Colonic mucosa (tissue), 4 donors: ENCODE data around the gene RAN. TPM values are rescaled to one million over a fixed set of nuclear protein-coding genes. Genes with fewer than 3 reads are reported as not detected.

ENCODE experiments used
- DNase-seq: peaks from one replicate; pipeline ENCODE4 v3.0.0-alpha.2; 2020
- H3K27ac ChIP-seq: fragments of 200-600 bp; one replicate; pipeline ENCODE4 v1.8.0; 2021
- H3K27me3 ChIP-seq: fragments of 200-600 bp; one replicate; pipeline ENCODE4 v1.8.0; 2021
- H3K36me3 ChIP-seq: fragments of 200-600 bp; one replicate; pipeline ENCODE4 v1.8.0; 2021
- H3K4me1 ChIP-seq: fragments of 200-600 bp; one replicate; pipeline ENCODE4 v1.8.0; 2021; ENCODE audit warnings: mild to moderate bottlenecking
- H3K4me3 ChIP-seq: fragments of 200-600 bp; one replicate; pipeline ENCODE4 v1.8.0; 2021
- H3K9ac ChIP-seq, 2 donors: one replicate each; pipeline ENCODE4 v1.7.0; 2013; ENCODE audit warnings: control low read depth in 2 of 2, low read depth in 2 of 2, low read length in 2 of 2
- H3K9me3 ChIP-seq: fragments of 200-600 bp; one replicate; pipeline ENCODE4 v1.8.0; 2021
- intact Hi-C: fragments of 100-400 bp; cut with DNase I; formaldehyde crosslinking; loops from one replicate; pipeline ENCODE4 v1.14.1; 2022
- total RNA-seq, 2 donors: library from RNA; stranded (reverse); fragmentation: NEBNext Ultra II Directional in 1 of 2; extraction: Animal tissue kit (Norgen Biotek cat#: 25700) in 1 of 2; gene quantifications; one replicate each; pipeline ENCODE4 v1.2.1, GENCODE V29; 2021
- TF ChIP-seq, protein P1 (sequence below): fragments of 200-600 bp; IDR thresholded peaks from one replicate; pipeline ENCODE4 v1.8.0; 2022; ENCODE audit warnings: antibody characterized with exemption, mild to moderate bottlenecking
- donor health status: healthy.
- donor health status: DM: no; HTN: no; CAD: no.
- donor health status: DM: no; HTN: no; CAD: no.

RAN gene
- total RNA-seq, 2 donors from 2014 or later: 374 to 847 TPM

DNA sequence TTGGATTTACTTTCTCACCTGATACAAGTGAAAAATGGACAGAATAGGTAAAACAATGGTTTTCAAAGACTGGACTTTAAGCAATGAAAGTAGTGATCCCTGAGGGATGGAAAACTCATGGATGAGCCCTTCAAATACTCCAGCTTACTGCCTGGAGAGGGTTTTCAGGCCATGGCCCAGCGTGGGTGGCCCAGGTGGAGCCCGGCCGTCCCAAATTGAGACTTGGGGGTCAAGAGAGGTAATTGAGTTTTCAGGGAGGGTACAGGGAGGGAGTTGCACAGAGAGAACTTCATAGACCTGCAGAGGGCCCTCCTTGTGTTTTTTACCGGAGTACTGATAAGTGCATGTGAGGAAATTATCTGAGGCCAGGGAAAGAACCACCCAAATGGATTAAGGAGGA lies 37.2 kb downstream of the RAN start:
- intact Hi-C loops: no loop called here
- TF ChIP-seq, protein P1, sequence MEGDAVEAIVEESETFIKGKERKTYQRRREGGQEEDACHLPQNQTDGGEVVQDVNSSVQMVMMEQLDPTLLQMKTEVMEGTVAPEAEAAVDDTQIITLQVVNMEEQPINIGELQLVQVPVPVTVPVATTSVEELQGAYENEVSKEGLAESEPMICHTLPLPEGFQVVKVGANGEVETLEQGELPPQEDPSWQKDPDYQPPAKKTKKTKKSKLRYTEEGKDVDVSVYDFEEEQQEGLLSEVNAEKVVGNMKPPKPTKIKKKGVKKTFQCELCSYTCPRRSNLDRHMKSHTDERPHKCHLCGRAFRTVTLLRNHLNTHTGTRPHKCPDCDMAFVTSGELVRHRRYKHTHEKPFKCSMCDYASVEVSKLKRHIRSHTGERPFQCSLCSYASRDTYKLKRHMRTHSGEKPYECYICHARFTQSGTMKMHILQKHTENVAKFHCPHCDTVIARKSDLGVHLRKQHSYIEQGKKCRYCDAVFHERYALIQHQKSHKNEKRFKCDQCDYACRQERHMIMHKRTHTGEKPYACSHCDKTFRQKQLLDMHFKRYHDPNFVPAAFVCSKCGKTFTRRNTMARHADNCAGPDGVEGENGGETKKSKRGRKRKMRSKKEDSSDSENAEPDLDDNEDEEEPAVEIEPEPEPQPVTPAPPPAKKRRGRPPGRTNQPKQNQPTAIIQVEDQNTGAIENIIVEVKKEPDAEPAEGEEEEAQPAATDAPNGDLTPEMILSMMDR: no peak
- Histone ChIP-seq H3K9me3 (no peaks in the 10 kb centered on the region), H3K4me1 (no peaks in the 10 kb centered on the region), H3K4me3 (no peak overlapping the region), H3K9ac (no peak overlapping the region), H3K27ac (no peak overlapping the region), H3K27me3 (no peaks in the 10 kb centered on the region), H3K36me3 (no peaks in the 10 kb centered on the region)
- no peak for DNase-seq

DNA sequence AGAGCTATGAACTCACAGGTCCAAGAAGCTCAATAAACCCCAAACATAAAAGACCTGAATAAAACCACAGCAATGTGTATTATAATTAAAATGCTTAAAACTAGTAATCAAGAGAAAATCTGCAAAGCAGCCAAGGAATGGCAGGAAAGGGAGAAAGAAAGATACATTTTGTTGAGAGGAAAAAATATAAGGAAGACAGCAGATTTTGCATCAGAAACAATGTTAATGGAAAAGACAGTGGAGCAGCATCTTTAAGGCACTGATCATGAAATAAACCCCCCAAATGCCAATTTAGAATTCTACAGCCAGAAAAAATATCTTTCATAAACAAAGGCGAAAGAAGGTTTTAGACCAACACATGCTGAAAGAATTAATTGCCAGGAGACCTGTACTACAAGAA lies 39.3 kb downstream of the RAN start:
- Histone ChIP-seq H3K9ac (no peak overlapping the region), H3K27me3 (no peaks in the 10 kb centered on the region), H3K4me1 (no peaks in the 10 kb centered on the region), H3K27ac (no peak overlapping the region), H3K9me3 (no peaks in the 10 kb centered on the region), H3K36me3 (no peaks in the 10 kb centered on the region), H3K4me3 (no peak overlapping the region)
- DNase-seq: no peak
- TF ChIP-seq, protein P1: no peak
- intact Hi-C loops: no loop called here

DNA sequence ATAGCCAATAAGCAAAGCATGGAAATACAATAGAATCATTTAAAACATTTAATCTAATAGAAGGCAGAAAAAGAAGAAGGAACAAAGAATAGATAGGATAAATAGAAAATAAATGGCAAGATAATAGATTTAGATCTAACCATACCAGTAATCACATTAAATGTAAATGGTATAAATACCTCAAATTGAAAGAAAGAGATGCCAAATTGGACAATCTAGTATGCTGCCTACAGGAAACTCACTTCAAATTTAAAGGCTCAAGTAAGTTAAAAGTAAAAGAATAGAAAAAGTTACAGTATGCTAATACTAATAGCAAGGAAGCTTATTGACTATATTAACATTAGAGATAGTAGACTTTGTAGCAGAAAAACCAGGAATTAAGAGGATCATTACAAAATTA lies 40.1 kb downstream of the RAN start:
- intact Hi-C loops: no loop called here
- no peak overlapping the region for H3K4me3 ChIP-seq
- DNase-seq: no peak
- H3K4me1 ChIP-seq: no peaks in the 10 kb centered on the region
- H3K27me3 ChIP-seq: no peaks in the 10 kb centered on the region
- H3K27ac ChIP-seq: no peak overlapping the region
- no peaks in the 10 kb centered on the region for H3K36me3 ChIP-seq
- H3K9me3 ChIP-seq: no peaks in the 10 kb centered on the region
- TF ChIP-seq, protein P1: no peak
- no peak overlapping the region for H3K9ac ChIP-seq

DNA sequence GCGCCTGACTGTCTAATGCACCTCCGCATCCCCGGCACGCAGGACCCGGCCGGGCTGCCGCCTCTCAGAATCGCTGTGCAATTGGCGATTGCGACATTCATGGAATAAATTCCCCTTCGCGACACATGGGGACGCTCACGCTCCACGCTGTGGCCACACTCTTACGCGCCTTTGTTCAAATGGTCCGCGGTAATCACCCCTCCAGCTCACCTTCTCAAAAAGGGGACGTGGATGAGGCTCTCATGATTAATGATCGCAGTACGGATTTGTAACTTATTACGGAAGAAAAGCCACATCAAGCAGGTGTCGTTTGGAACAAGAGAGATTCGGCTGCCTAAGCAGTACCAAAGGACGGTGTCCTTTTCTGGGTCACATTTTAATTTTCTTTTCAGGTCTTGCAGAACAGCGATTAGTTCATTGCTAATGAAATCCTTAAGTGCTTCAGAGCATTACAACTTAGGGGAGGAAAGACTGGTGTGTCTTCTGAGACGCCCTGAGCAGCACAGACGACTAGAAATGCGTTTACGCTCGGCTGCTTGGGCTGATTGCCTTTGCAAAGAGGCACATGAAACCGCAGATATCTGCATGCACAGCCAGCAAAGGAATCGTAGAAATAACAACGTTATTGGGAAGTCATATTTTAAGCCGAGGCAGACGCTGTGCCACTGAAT lies 44.5 kb downstream of the RAN start:
- H3K9me3 ChIP-seq: no peaks in the 10 kb centered on the region
- no peaks in the 10 kb centered on the region for H3K36me3 ChIP-seq
- H3K27ac ChIP-seq: no peak overlapping the region
- H3K4me3 ChIP-seq: no peak overlapping the region
- peak; percentile 31 for DNase-seq
- intact Hi-C loops: no loop called here
- TF ChIP-seq, protein P1: peak; percentile 63
- no peaks in the 10 kb centered on the region for H3K27me3 ChIP-seq
- H3K4me1 ChIP-seq: no peaks in the 10 kb centered on the region
- H3K9ac ChIP-seq: no peak overlapping the region

DNA sequence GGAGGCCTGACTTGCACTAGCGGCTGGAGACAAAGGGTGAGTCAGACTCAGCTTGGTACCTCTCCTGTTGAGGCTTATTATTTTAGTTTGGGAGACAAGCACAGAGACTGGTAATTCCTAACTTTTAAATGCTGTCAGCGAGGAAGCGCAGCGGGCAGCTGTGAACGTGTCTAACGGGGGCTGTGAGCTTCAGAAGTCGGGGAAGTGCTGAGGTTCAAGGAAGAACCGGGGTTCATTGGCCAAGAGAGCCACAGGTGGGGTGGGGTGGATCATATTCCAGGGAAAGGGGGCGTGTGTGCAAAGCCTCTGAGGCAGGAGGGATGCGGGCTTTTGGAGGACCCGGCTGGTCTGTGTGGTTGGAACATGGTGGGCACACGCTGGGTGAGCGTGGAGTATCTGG lies 45.7 kb downstream of the RAN start:
- TF ChIP-seq, protein P1: no peak
- Histone ChIP-seq H3K9ac (no peak overlapping the region), H3K4me1 (no peaks in the 10 kb centered on the region), H3K4me3 (no peak overlapping the region), H3K36me3 (no peaks in the 10 kb centered on the region), H3K27ac (no peak overlapping the region), H3K9me3 (no peaks in the 10 kb centered on the region), H3K27me3 (no peaks in the 10 kb centered on the region)
- intact Hi-C loops: no loop called here
- no peak for DNase-seq
